Iris pigment epithelial cell (primary cell): ENCODE data around the gene NSD2.
"Not testable (repeated sequence)": the region's sequence is repeated elsewhere in the genome, so short reads cannot be mapped to it uniquely, and the experiment has no call there.

Experiments
- DNase-seq: peaks from one replicate; pipeline ENCODE4 v3.0.0-alpha.2; 2011; ENCODE audit warnings: low read depth

The NSD2 gene

DNA sequence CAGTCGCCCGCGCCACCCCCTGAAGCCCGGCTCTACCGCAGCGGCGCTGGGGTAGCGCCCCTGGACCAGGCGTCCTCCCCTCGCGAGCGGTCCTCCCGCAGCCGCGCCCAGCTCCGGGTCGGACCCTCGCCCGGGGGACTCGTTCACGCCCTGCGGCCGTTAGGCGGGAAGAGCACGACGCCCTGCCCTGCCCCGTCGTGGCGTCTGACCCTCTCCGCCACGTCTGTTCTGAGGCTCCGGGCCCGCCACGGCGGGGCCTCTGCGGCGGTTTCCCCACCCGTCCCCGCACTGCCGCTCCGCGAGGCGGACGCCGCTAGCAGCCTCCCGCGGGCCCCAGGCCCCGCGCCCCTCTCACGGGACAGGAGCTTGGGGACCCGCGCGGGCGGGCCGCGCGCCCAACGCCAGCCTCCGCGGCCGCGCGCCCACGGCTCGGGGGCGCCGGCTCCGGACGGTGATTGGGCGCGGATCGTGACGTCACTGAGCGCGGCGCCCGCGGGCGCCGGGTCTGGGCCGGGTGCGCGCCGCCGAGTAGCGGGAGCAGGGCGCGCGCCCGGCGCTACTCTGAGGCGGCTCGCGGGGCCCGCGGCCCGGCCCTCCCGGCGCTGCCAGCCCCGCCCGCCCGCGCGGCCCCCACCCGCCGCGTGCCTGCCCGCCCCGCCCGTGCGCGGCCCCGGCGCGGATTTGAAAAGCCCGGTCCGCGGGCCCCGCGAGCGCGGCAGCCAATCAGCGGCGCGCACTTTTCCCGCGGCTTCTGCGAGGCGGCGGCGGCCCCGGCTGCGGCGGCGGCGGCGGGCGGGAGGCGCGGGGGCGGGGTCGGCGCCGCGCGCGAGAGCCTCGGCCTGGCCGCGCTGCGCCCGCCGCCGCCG lies at the start of gene NSD2:
TSS of gene NSD2 (plus strand) at position 816 of the 866 bp plus-strand sequence. CDS start 29,262 bp downstream, outside the sequence.
- peak; percentile 86 for DNase-seq

- DNase-seq, result no peak
Observed at GRCh38 chr4:1821679-1822567, 49.3 kb upstream of the NSD2 start.

- DNase-seq, result no peak
Observed at GRCh38 chr4:1822568-1823544, 48.3 kb upstream of the NSD2 start.

GRCh38 chr4:1823545-1823932 lies 47.7 kb upstream of the NSD2 start:
- no peak for DNase-seq

DNA sequence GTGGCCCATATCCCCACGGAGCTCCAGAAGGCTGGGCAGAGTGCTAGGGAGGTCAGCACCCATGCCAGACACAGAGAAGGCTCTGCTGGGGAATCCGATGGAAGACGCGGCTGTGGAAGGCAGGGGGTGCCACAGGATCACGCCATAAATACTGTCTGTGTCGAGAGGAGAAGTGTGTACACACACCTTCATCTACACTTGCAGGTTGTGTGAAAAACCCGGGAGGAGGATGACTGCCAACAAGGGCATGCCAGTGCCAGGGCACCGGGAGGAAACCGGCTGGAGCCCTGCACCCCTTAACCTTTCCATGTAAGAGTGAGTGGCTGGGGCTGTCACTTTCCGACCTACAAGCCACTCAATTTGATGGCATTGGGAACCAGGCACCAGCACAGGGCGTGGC lies 46.4 kb upstream of the NSD2 start:
- DNase-seq, result no peak

- DNase-seq, result no peak
Observed at GRCh38 chr4:1825326-1825725, 45.9 kb upstream of the NSD2 start.

GRCh38 chr4:1826531-1827350 lies 44.5 kb upstream of the NSD2 start:
- no peak for DNase-seq

GRCh38 chr4:1830234-1830633 lies 41.0 kb upstream of the NSD2 start:
- no peak for DNase-seq

- no peak for DNase-seq
Observed at GRCh38 chr4:1830642-1831228, 40.5 kb upstream of the NSD2 start.

GRCh38 chr4:1831331-1831730 lies 39.9 kb upstream of the NSD2 start:
- no peak for DNase-seq

DNA sequence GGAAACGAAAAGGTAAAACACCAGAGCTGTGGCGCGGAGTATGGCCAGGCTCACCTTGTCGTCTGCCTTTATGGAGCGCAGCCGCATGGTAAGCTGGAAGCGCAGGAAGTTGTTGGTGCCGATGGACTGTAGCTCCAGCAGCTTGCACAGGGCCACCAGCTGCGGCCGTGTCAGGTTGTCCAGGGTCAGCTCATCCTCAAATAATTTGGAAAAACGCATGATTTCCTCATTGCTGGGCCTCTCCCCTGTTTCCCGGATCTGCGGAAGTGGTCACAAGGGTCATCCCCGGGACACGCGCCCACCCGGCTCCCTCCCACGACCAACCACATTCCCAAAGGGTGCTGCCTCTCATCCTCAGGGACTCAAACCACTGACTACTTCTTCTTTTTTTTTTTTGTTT lies 38.5 kb upstream of the NSD2 start:
- DNase-seq, result no peak

GRCh38 chr4:1833307-1834046 lies 37.7 kb upstream of the NSD2 start:
- DNase-seq, result no peak

DNA sequence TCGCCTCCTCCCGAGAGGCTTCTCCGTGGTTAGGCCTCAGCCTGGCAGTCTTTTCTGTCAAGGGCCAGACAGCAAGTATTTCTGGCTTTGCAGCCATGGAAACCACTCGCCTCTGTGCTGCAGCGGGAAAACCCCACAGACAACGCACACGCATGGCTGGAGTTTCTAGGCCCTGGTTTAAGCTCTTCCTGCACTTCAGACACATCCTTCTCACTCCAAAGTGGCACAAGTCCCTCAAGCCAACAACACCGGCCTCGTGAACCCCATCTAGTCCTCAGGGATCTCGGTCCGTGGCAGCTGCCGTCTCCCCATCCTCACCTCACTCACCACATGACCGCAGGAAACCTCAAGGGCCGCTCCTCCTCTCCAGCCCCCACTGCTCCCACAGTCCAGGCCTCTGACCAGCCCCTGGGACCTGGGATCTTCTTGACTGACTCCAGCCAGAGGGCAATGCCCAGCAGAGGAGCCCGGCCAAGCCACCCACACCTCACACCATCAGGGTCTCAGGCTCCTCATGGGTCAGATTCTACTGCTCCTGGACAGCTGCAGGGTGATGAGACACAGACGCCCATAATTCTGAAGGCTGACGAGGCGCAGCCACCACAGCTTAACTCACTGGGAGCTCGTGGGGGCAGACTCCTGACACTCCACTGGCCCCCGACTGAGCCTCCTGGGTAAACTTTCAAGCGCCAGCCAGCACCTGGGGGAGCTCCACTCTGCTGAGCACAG lies 37.0 kb upstream of the NSD2 start:
- DNase-seq, result no peak

GRCh38 chr4:1835836-1836235 lies 35.4 kb upstream of the NSD2 start:
- DNase-seq, result not testable (repeated sequence)

DNA sequence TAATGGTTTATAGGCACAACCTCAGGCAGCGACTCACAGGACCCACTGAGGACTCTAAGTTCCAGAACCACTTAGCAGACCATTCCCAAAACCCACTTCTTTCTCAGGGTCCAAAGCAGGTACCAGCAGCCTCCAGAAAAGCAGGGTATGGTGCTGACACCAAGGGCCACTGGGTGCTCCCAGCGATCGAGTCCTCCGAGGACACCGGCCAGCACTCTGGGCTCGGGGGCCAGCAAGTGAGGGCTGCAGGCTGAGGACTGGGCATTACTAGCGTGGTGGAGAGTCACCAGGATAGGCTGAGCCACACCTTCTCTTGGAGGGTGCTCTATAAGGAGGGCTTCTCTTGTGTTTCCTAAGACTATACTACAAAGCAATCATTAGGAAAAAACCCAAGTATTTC lies 34.5 kb upstream of the NSD2 start:
- DNase-seq, result no peak

DNA sequence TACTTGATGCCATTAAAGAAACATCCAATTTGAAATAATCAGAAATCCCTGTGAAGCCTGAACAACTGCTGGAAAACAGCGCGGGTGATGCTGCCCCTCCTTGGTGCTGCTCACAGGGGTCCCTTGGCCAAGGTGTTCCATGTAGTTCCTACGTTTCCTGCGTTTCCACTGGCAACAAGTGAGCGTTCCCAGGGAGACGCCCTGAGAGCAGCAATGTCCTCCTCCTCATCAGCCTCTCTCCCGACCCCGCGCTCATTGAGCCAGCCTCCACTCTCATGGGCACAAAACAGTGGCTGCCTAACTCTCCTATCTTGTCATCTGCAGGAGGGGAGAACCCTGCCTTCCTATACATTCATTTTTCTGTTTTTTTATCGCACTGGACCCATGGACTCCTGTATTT lies 34.1 kb upstream of the NSD2 start:
- no peak for DNase-seq

- no peak for DNase-seq
Observed at GRCh38 chr4:1839282-1839681, 31.9 kb upstream of the NSD2 start.

DNA sequence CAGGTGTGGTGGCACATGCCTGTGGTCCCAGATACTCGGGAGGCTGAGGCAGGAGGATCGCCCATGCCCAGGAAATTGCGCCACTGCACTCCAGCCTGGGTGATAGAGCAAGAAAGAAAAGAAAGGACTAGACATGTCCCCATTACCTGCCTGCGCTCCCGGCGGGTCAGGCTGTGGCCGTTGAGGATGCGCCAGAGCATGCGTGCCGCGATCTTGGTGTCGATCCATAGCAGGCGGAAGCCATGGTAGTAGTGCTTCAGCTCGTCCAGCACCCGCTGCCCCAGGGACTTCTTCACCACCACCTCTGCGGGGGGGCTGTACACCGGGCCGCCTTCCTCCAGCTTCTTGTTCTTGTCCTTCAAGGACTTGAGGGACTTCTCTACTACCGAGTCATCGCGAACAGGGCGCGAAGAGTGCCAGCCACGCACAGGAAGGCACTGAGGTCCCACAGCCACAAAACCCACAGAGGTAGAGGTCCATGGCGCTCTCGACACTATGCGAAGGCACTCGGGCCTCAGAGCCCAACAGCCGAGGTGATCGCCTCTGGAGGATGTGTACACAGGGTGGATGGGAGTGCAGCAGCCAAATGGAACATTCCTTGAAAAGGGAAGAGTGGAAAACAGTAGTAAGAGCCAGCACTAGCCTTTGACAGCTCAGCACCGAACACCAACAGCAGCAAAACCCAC lies 29.8 kb upstream of the NSD2 start:
- no peak for DNase-seq

- DNase-seq, result no peak
Observed at GRCh38 chr4:1841887-1842210, 29.3 kb upstream of the NSD2 start.
